MM.1S (cell line): Measurements from ENCODE around the gene BRI3.
A peak's percentile ranks its signal among the peaks of the same experiment; 100 is the strongest.

Experiments used
- DNase-seq: peaks from one replicate; pipeline ENCODE4 v3.0.0-alpha.2; 2015
- H2AFZ ChIP-seq: fragments of 300-600 bp; sonication (generic); 2 replicates; pipeline ENCODE4 v1.6.0; 2016; ENCODE audit warnings: antibody characterized with exemption, low read length
- H3F3A ChIP-seq: fragments of 300-600 bp; sonication (generic); 2 replicates; pipeline ENCODE4 v1.6.1; 2016; ENCODE audit warnings: mild to moderate bottlenecking, antibody characterized with exemption, low read length, moderate library complexity, mixed read lengths; ENCODE audit not compliant: insufficient read depth
- H3K27ac ChIP-seq: fragments of 300-600 bp; sonication (generic); 2 replicates; pipeline ENCODE4 v1.5.1; 2016; ENCODE audit warnings: mild to moderate bottlenecking, low read length
- H3K27me3 ChIP-seq: fragments of 300-600 bp; sonication (generic); replicated peaks from 2 replicates; pipeline ENCODE4 v1.6.0; 2016; ENCODE audit warnings: low read length; ENCODE audit not compliant: insufficient read depth
- H3K36me3 ChIP-seq: fragments of 300-600 bp; sonication (generic); replicated peaks from 2 replicates; pipeline ENCODE4 v1.6.1; 2016; ENCODE audit warnings: mild to moderate bottlenecking, low read length, mixed read lengths; ENCODE audit not compliant: insufficient read depth
- H3K4me1 ChIP-seq: fragments of 300-600 bp; sonication (generic); 2 replicates; pipeline ENCODE4 v1.6.1; 2016; ENCODE audit warnings: low read length, mixed read lengths
- H3K4me2 ChIP-seq: fragments of 300-600 bp; sonication (generic); 2 replicates; pipeline ENCODE4 v1.6.0; 2016; ENCODE audit warnings: low read depth, low read length
- H3K4me3 ChIP-seq: fragments of 300-600 bp; sonication (generic); 2 replicates; pipeline ENCODE4 v1.5.1; 2016; ENCODE audit warnings: low read length, mixed read lengths
- H3K79me2 ChIP-seq: fragments of 300-600 bp; sonication (generic); 2 replicates; pipeline ENCODE4 v1.6.1; 2016; ENCODE audit warnings: mixed run types, low read length, mixed read lengths
- H3K9ac ChIP-seq: fragments of 300-600 bp; sonication (generic); 2 replicates; pipeline ENCODE4 v1.6.1; 2016; ENCODE audit warnings: low read length, mixed read lengths
- H3K9me2 ChIP-seq: fragments of 300-600 bp; sonication (generic); replicated peaks from 2 replicates; pipeline ENCODE4 v1.6.1; 2016; ENCODE audit warnings: mild to moderate bottlenecking, low read length, mixed read lengths; ENCODE audit not compliant: insufficient read depth
- H3K9me3 ChIP-seq: fragments of 300-600 bp; sonication (generic); replicated peaks from 2 replicates; pipeline ENCODE4 v1.6.1; 2016; ENCODE audit warnings: mild to moderate bottlenecking, low read length, mixed read lengths; ENCODE audit not compliant: insufficient read depth
- H4K20me1 ChIP-seq: fragments of 300-600 bp; sonication (generic); 2 replicates; pipeline ENCODE4 v1.6.1; 2016; ENCODE audit warnings: mild to moderate bottlenecking, low read length, moderate library complexity, mixed read lengths; ENCODE audit not compliant: insufficient read depth
- CTCF ChIP-seq: fragments of 300-600 bp; sonication (generic); IDR thresholded peaks from 2 replicates; pipeline ENCODE4 v1.5.1; 2016; ENCODE audit warnings: antibody characterized with exemption, low read length, mixed read lengths
- EZH2 ChIP-seq: fragments of 300-600 bp; sonication (generic); optimal IDR thresholded peaks from 2 replicates; pipeline ENCODE3; 2017; ENCODE audit warnings: low read depth, mild to moderate bottlenecking, antibody characterized with exemption, low read length, mixed read lengths
- EZH2phosphoT487 ChIP-seq: fragments of 300-600 bp; sonication (generic); IDR thresholded peaks from 2 replicates; pipeline ENCODE4 v1.6.1; 2018; ENCODE audit warnings: antibody characterized with exemption, low read length

Gene BRI3, protein sequence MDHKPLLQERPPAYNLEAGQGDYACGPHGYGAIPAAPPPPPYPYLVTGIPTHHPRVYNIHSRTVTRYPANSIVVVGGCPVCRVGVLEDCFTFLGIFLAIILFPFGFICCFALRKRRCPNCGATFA

GRCh38 chr7:98280791-98281756 lies at the start of gene BRI3:
Gene BRI3, plus strand, starts transcription at chr7:98281686. Its CDS starts 110 bp downstream, at chr7:98281796.
- Histone ChIP-seq H3K9me3 (no peaks in the 10 kb centered on the region), H3K9ac (peak within 1 kb of the TSS; percentile 90), H3F3A (peaks cover 9% of the 10 kb centered on the region), H3K9me2 (no peaks in the 10 kb centered on the region), H2AFZ (peak within 1 kb of the TSS; percentile 90), H3K27me3 (no peaks in the 10 kb centered on the region), H3K27ac (peak within 1 kb of the TSS; percentile 84), H3K36me3 (no peaks in the 10 kb centered on the region), H3K79me2 (peaks cover 44% of the 10 kb centered on the region), H4K20me1 (no peaks in the 10 kb centered on the region), H3K4me2 (peak within 1 kb of the TSS; percentile 98), H3K4me1 (peaks cover 10% of the 10 kb centered on the region; the same call in 1 of the 2 replicates), H3K4me3 (peak within 1 kb of the TSS; percentile 83)
- DNase-seq = peak; percentile 94
- TF ChIP-seq EZH2 (no peak), CTCF (peak; percentile 9; the same call in 1 of the 2 replicates), EZH2phosphoT487 (no peak)

- no peaks in the 10 kb centered on the region for H3K36me3 ChIP-seq
Observed at GRCh38 chr7:98232263-98232585, 49.3 kb upstream of the BRI3 start.

GRCh38 chr7:98232799-98233198 lies 48.7 kb upstream of the BRI3 start:
- Histone ChIP-seq H3K4me1 (no peaks in the 10 kb centered on the region), H2AFZ (no peak overlapping the region), H3K79me2 (no peaks in the 10 kb centered on the region), H3K27me3 (no peaks in the 10 kb centered on the region), H3K9me3 (no peaks in the 10 kb centered on the region), H3K9ac (no peak overlapping the region), H3K4me3 (no peak overlapping the region), H3K27ac (no peak overlapping the region), H3F3A (no peaks in the 10 kb centered on the region), H3K4me2 (no peak overlapping the region), H3K9me2 (no peaks in the 10 kb centered on the region), H3K36me3 (no peaks in the 10 kb centered on the region), H4K20me1 (no peaks in the 10 kb centered on the region)
- DNase-seq = no peak
- TF ChIP-seq CTCF (no peak), EZH2 (no peak), EZH2phosphoT487 (no peak)

More at GRCh38 chr7:98232263-98232585, 49.3 kb upstream of the BRI3 start:
- Histone ChIP-seq H3K9me3 (no peaks in the 10 kb centered on the region), H4K20me1 (no peaks in the 10 kb centered on the region), H3K4me3 (no peak overlapping the region), H3K27me3 (no peaks in the 10 kb centered on the region), H3K27ac (no peak overlapping the region), H3K4me1 (no peaks in the 10 kb centered on the region), H3K79me2 (no peaks in the 10 kb centered on the region), H2AFZ (no peak overlapping the region), H3F3A (no peaks in the 10 kb centered on the region), H3K9ac (no peak overlapping the region), H3K9me2 (no peaks in the 10 kb centered on the region), H3K4me2 (no peak overlapping the region)
- TF ChIP-seq CTCF (no peak), EZH2phosphoT487 (no peak), EZH2 (no peak)
- DNase-seq = no peak
